NCI-H1105 (cell line): ENCODE data around the gene PSME3.

ENCODE experiments used
- DNase-seq: peaks from one replicate; lab custom pipeline; 2025; lab: John Stamatoyannopoulos, UW

PSME3 gene

DNA sequence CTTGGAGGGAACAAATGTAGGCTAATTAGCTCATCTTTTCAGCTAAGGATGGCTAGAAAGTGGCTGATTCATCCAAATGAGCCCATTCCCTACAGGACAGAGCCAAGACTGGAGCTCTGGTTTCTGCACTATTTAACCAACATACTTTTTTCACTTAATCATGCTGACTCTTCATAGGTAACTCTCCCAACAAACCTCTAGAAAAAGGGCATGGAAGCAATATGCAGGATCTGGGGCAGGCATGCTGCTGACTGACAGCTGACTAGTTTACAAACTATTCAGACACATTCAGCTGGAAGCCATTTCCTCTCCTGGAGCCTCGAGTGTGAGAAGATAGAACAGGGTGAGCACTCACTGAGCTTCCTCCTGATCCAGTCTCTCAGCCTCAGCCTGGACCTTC is 15.3 kb upstream of the PSME3 start:
- DNase-seq: no peak

- DNase-seq: no peak
Observed at GRCh38 chr17:42818379-42818778, 14.8 kb upstream of the PSME3 start.

DNA sequence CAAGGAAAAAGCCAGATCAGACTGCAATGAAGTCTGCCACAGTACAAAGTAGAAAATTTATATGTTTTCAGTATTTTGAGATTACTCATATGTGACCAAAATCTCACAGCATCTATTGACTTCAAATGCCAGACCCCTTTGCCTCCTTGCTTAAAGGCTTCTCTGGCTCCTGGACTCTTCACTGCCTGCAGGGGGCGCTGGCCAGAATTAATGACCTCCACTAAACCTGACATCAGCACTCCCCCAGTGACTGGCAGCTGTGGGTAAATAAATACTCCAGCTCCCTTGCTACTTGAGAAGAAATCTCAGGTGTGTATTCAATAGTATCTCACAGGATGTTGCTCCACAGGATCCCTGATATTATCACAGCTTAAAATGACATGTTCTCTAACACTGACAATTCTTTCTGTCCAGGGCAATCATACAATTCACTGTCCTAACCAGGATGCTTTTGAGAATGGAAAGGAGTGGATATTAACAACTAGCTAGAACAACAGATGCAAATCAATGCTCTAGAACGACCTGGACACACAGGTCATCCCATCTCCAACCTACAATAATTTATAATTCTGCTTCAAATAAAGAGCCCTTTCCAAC is 13.2 kb upstream of the PSME3 start:
- peak; percentile 43 for DNase-seq

DNA sequence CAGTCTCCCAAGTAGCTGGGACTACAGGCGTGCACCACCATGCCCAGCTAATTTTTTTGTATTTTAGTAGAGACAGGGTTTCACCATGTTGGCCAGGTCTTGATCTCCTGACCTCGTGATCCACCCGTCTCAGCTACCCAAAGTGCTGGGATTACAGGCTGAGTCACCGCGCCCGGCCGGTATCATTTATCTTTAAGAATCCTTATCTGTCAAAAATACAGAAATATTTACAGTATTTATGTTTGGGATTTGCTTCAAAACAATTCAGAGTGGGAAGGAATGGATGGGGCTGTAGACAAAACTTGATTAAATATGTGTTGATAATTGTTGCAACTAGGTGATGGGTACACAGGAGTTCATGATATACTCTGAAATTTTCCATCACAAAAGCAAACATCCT is 12.0 kb upstream of the PSME3 start:
- no peak for DNase-seq

DNA sequence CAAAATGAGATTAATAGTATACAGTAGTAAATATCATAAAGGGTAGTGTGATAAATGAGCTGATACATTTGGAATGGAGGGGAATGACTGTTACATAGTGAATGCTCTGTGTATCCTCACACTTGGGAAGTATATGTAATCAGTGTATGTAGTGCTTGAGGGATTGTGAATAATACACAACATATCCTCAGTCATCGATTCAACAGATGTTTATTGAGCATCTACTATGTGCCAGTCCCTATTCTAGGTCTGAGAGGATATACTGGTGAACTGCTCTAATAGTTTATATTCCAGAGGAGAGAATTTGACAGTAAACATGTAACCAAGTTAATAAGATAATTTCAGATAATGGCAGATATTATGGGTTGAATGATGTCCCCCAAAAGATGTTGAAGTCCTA is 5.7 kb upstream of the PSME3 start:
- no peak for DNase-seq

GRCh38 chr17:42830971-42831370 is 2.2 kb upstream of the PSME3 start:
- no peak for DNase-seq

DNA sequence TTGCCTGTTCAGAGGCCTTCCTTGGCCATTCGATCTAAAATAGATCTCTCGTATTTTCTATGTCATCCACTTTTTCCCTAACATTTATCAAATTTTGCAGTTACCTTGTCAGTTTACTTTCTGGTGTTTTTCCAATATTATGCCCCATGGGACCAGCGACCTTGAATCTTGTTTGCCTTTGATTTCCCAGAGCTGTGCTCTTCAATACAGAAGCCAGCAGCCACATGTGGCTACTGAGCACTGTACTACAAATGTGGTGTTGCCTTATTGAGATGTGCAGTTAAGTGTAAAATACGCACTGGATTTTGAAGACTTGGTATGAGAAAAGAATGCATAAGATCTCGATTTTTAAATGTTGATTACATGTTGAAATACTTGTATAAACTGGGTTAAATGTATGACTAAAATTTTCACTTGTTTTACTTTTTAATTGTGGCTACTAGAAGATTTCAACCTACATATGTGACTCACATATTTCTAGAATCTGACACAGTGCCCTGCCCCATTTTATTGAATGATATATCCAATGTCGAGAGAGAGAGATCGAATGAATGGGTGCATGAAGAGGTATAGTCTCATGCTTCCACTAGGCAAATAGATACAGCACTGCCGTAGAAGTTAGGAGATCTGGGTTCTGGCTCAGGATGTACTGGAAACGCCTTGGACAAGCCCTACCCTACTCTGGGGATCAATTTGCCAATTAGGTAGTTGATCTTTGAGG is 824 bp upstream of the PSME3 start:
- DNase-seq: no peak

DNA sequence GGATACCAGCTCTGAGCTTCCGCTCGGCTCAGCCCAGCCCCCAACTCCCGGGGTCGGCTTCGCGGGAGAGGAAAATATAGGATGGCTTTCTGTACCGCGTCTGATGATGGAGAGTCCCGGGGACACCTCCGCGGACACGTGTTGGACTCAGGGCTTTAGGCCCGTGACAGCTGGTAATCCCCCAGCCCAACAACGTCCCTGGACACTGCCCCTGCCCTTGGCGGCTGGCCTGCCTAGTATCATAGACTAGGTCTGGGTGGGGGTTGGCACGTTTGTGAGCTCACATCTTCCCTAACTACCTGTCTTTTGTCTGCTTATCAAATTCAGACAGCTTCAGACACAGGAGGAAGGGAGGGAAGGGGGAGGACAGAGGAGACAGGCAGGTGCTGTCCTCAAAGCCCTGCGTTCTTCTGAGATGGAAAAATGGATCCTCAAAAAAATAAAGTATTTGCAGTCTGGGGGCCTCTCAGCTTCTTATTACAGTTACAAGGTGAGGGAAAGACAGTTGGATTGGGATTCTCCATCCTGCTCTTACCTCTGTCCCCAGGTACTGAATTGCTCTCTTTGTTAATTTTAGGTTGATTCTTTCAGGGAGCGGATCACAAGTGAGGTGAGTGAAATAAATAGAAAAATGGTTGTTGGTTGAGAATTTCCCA is 698 bp downstream of the PSME3 start:
- no peak for DNase-seq

DNA sequence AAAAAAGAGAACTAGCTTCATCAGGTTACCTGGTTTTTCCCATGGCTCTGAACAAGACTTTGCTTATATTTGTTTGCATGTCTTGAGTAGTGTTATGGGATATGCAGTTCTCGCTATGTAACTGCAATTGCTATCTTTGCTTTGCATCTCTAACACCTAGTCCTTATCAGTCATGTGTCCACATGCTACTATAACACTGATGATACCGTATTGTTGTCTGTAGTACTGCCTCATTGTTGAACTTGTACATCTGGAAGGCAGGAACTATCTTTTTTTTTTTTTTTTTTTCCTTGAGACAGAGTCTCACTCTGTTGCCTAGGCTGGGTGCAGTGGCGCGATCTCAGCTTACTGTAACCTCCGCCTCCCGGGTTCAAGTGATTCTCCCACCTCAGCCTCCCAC is 2.5 kb downstream of the PSME3 start:
- no peak for DNase-seq

- no peak for DNase-seq
Observed at GRCh38 chr17:42841975-42842685, 8.9 kb downstream of the PSME3 start.

DNA sequence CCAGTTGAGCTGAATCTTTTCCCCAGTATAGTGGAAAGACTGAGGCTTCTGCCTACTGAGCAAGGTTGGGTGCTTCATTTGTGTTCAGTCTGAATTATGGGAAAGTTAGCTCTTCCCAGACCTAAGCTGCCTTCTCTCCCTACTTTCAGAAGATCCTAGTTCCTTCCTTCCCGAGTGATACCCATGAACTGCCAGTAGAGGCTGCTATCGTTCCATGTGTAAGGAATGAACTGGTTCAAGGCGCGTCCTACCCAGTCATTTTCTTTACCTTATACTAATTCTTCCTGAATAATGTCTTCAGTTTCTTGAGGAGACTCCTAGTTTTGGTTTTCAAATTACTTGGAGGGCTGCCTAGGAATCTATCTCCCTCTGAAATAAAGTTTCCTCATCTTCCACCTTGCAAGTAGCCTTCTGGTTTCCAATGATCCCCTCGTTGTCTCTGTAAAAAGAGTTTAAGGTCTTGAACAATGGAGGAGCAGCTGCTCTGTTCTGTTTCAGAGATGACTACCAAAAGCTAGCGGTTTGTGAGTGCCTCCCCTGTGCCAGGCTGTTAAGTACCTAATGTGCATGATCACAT is 10.2 kb downstream of the PSME3 start:
- DNase-seq: peak; percentile 10

DNA sequence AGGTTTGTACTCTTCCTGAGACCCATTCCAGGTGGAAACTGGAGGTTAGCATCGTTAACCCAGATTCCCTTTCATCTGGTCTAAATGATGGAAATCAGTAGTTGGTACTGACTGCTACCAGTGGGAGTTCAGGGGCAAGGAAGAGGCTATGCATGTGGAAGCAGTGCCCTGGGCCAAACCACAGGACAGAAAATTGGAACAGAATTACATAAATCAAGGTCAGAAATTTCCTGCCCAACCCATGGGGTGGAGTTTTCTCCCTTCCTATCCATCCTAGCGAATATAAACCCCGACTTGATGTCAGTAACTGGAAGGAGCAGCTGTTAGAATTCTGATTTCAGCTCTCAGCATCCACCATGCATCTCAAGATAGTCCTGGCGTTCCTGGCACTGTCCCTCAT is 11.1 kb downstream of the PSME3 start, which contains the start of gene AOC2:
AOC2 (plus strand) TSS at position 310 of the 400 bp plus-strand sequence; CDS start at position 357, 47 bp downstream.
- DNase-seq: no peak

GRCh38 chr17:42844761-42845555 is 11.8 kb downstream of the PSME3 start:
- no peak for DNase-seq

DNA sequence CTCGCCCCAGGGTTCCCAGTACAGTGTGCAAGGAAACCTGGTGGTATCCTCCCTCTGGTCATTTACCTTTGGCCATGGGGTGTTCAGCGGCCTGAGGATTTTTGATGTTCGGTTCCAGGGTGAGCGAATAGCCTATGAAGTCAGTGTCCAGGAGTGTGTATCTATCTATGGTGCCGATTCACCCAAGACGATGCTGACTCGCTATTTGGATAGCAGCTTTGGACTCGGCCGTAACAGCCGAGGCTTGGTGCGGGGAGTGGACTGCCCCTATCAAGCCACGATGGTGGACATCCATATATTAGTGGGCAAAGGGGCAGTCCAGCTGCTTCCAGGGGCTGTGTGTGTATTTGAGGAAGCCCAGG is 12.3 kb downstream of the PSME3 start:
- no peak for DNase-seq

- DNase-seq: no peak
Observed at GRCh38 chr17:42845918-42846593, 12.9 kb downstream of the PSME3 start.

GRCh38 chr17:42846594-42847280 is 13.5 kb downstream of the PSME3 start:
- DNase-seq: no peak

- no peak for DNase-seq
Observed at GRCh38 chr17:42848093-42848492, 14.9 kb downstream of the PSME3 start.

DNA sequence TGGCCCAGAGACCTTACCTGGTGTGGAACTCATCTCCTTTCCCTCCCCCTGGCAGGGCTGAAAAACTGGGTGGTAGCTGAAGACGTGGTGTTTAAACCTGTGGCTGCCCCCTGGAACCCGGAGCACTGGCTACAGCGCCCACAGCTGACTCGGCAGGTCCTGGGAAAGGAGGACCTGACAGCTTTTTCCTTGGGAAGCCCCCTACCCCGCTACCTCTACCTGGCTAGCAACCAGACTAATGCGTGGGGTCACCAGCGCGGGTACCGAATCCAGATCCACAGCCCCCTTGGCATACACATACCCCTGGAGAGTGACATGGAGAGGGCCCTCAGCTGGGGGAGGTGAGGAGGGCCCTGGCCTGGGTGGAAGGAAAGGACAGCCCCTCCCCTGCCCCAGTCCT is 15.8 kb downstream of the PSME3 start:
- DNase-seq: no peak

- DNase-seq: no peak
Observed at GRCh38 chr17:42849451-42850181, 16.4 kb downstream of the PSME3 start.

GRCh38 chr17:42850954-42851353 is 17.8 kb downstream of the PSME3 start, which contains the start of gene AOC3:
AOC3 (plus strand) TSS chr17:42851199; CDS start chr17:42851344, 145 bp downstream.
- no peak for DNase-seq
